NCI-H226 (cell line): ENCODE measurements around the gene PRKCB.

ENCODE experiments used
- DNase-seq: peaks from one replicate; pipeline ENCODE4 v3.0.0-alpha.2; 2015

PRKCB gene

DNA sequence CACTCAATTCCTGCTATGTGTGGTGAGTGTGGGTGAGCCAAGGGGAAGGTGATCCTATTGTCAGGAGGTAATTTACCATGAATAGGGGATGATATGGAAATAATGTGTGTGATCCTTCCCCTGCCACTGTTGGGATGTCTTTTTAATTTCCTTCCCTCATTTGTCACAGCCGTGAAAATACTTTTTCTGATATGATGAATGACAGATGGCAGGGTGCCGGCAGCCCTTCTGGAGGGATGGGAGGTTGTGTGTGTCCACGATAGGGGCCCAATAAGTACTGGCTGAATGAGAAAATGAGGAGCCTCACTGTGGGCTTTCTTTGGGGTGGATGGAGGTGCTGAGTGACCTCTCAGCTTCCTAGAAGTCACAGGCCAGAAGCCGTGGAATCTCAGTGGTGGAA, 109.5 kb downstream of the PRKCB start:
- DNase-seq, result no peak

DNA sequence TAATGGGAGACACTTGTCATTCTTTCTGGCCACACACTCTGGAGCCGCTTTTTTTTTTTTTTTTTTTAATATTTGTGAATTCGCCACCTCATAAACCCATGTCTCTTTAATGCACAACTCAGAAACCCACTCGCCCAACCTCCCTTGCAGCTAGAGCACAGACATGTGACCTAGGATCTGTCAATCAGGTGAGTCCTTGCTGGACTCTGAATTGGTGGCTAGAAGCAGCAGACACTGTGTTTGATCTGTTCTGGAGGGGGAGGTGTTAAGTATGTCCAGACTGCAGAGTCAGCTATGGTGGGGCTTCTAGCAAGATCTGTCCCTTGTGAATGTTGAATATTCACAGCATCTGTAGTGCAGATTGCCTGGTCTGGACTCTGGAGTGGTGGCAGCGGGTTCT, 112.1 kb downstream of the PRKCB start:
- no peak for DNase-seq

DNA sequence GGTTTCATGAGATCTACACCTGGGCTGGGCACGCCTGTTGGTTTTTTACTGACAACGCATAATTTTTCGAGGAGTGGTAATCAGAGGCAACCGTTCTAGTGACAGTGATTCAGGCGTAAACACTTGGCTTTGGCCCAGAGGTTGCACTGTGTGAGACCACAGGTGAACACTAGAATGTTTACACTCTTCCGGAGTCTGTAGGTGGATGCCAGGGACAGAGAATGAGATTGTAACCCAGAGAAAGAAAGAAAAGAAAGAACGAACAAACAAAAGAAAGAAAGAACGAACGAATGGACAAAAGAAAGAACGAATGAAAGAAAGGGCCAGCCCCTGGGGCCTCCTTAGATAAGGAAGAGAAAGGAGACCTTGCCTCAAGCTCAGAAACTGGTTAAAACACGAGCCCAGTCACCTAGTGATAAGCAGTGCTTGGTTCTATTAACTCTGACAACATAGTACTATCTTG, 113.2 kb downstream of the PRKCB start:
- DNase-seq, result no peak

DNA sequence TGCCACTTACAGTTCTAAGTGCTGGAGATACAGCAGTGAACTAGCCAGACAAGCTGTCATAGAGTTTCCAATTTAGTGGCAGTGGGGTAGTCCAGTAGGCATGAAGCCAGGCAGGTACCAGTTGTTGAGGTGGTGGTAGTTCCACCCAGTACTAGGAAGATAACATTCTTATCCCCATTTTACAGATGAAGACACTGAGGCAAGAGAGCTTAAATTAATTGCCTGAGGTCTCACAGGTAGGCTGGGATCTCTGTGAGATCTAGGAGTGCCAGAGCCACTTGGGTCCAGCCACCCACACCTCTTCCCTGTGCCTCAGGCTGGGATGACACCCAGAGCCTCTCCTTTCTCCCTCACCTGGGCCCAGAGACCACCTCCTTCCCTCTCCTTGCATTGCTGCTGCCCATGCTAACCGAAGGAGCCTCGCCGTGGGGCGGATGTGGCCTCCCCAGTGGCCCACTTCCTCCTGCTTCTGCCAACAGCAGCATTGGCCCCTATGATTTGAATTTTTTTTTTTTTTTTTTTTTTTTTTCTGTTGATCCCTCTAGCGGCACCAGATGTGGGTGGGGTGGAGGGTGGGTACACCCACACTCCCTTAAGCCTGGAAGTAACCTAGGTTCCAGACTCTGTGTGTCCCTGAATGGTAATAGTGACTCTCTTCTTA, 114.0 kb downstream of the PRKCB start:
- DNase-seq, result no peak

DNA sequence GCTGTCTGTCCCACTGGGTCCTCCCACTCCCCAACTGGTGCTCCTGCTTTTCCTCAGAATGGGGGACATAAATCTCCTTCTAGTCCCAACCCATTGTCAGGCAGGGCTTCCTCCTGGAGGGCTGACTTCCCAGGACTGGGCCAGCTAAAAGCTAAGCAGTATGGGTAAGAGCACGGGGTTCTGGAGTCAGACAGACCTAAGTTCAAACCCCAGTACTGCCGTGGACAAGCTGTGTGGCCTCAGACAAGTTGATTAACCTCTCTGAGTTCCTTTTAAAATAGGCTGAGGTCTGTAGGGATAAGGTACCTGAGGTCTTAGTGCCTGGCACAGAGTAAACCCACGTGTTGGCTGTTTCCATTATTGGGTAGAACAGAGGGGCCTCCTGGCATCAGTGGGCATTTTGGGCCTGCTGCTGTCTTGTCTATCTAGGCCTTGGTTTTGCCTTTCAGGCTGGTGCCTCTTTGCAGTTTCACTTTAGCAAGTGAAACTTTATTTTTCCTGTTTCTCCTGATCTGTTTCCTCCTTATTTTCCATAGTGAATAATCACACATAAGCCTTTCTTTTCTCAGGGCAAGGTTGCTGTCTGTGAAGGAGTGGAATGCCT, 114.6 kb downstream of the PRKCB start:
- DNase-seq, result no peak

DNA sequence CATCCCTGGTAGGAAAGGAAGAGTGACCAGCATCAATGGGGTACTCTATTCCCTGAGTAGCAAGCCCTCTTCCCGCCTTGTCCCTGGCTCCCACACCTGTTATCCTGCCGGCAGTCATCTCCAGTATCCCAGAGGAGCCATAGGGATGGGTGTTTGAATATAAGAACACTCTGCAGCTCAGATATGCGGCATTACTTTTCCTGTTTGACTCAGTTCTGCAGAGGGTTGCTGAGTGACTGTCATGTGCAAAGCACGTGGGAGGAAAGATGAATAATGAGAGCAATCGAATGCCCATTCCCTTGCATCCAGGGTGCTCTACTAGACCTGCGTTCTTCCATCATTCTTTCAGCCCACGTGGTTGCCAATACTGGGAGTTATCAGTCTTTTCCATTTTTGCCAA, 115.1 kb downstream of the PRKCB start:
- DNase-seq, result no peak

DNA sequence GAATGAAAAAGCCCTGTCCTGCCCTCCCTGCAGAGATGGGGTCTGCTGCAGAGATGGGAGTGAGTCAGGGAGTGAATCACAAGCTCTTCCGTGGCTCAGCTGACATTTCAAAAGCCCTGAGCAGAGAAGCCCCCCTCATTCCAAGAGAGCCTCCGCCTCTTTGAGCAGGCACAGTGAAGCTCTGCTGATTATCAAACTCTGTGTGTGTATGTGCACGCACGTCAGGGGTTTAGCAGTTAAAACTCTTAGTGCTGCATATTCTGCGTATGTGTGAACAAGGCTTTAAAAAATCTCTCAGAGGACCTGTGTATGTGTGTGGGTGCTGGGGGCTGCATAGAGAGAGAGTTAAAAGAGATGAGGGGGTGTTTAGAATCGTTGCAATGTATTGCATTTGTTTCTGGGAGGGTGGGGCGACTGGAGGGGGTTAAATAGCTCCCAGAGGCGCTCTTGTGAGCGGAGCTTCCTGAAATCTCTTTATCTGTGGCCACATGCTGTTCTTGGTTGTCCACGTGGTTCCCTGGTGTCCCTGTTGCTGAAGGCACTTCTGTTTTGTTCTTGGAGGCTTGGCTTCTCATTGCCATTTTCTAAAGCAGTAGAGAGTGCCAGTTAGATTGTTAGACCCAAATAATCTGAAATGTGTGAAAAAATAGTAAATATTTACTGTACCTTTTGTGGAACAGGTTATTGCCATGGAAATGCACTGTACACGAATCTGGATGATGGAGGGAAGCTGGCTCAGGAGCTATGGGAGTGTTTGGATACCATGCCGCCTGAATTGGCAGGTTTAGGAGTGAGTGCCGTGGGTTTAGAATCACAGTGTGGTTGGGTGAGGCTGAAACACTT, 116.6 kb downstream of the PRKCB start:
- DNase-seq, result no peak

DNA sequence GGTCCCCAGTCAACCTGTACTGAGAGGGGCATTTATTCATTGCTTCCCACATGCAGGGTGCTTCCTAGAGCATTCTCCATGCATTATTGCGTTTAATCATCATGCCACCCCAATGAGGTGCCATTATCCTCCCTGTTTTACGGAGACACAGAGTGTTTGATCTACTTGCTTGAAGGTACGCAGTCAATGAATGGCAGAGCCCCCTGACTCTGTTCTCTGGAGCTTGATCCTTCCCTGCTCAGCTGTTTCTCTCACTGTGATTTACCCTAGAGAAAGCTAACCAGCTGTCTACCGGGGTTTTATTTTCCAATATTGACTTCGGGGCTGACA, 117.2 kb downstream of the PRKCB start:
- DNase-seq, result no peak

DNA sequence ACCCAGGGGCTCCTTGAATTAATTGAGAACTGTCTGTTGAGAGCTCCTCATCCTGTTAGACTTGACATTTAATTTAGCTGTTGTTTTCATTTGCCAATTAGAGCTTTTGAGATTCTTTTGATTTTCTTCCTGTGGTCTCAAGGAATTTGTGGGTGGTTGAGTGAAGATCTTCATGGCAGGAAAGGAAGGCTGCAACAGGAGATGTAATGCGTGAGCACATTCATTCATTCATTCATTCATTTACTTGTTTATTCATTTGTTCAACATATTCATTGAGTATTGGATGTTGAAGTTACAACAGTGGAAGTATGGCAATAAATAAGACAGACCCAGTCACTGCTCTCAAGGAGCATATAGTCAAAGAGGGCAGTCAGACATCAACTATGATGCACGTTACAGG, 117.7 kb downstream of the PRKCB start:
- DNase-seq, result no peak

DNA sequence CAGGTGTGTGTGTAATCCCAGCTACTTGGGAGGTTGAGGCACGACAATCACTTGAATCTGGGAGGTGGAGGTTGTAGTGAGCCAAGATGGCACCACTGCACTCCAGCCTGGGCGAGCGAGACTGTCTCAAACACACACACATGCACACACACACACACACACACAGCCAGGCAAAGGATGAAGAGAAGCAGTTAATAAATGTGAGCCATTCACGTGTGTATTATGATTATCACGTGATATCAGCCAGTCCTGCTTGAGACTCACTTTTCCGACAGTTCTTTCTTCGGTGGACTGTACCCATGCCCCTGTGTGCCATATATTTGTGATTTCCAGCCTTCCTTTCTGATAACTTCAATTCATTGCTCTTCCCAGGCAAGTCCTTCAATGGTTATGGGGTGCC, 119.3 kb downstream of the PRKCB start:
- DNase-seq, result no peak

DNA sequence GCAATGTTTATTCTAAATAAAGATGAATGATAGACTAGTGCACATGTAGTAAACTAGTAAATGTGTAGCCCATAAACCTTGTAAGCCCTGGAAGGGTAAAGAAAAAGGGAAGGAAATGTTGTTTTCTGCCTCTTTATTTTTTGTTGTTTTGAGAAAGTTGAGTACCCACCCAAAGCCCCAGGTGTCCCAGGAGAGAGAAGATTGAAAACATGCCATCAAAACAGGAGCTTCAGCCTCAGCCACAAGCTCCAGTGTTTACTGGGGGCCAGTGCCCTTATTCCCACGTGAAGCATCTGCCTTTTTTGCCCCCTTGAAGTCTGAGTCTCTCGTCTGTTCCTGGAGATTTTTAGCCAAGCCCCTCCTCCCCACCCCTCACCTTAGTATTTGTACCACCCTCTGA, 121.5 kb downstream of the PRKCB start:
- DNase-seq, result no peak

DNA sequence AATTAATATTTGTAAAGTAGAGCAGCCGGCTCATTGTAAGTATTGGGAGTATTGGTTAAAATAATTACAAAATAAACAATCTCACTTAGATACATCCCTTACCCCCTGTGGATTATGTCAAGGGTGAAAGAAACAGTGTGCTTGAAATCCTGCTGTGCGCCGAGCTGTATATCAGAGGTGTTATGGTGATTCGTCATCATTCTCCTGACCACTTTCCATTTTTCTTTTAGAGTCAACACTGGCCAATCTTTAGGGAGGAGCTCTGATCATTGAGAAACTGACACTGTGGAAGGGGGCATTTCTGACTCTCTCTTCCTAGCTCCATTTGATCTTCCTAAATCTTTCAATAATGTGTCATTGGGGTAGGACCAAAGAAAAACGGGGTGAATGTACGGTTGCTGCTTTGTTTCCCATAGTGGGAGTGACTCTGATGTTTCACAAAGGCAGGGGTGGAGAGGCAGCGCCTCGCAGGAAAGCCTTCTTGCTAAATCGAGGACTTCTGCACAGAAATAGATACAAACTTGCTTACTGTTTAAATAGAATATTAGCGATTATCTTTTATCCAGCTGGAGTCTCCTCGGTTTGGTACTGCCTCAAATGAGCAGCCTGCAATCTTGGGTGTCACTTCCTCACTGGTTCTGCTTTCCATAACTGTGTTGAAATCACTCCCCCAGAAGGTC, 123.4 kb downstream of the PRKCB start:
- DNase-seq, result no peak

DNA sequence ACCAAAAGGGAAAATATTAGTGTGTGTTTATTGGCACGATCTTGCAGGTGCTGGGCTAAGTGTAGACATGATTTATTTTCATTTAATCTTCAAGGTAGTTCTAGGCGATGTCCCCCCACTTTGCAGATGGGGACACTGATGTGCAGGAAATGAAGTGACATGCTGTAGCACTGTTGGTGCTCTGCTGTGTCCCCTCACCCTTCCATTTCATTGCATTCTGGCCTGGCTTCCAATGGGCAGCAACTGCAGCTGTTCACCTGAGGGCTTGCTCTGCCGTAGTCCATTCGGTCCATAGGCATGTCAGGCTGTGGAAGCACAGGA, 123.9 kb downstream of the PRKCB start:
- no peak for DNase-seq

DNA sequence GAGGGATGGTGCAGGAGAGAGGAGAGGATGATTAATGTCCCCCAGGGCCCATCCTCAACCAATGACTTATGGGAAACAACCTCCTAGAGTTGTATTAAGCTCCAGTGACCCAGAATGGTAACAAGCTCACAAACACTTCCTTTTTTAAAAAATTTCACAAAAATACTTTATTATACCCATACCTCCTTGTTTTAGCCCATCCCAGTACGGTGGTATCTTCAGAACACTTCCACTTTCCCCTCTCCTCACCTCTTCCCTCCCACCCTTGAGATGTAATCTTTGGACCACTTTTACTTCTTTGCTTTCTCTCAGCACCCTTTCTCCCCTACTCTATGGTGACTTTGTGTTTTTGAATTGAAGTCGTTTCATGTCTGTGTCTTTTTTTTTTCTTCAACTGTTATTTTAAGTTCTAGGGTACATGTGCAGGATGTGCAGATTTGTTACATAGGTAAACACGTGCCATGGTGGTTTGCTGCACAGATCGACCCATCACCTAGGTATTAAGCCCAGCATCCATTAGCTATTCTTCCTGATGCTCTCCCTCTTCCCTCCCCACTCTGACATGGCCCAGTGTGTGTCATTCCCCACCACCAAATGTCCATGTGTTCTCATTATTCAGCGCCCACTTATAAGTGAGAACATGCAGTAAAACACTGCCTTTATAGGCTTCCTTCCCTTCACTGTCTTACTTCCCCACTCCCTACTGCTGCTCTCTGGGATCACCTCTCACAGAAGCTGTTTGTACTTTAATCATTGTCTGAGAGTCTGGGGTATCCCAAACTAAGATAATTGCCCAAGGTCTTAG, 124.5 kb downstream of the PRKCB start:
- no peak for DNase-seq

DNA sequence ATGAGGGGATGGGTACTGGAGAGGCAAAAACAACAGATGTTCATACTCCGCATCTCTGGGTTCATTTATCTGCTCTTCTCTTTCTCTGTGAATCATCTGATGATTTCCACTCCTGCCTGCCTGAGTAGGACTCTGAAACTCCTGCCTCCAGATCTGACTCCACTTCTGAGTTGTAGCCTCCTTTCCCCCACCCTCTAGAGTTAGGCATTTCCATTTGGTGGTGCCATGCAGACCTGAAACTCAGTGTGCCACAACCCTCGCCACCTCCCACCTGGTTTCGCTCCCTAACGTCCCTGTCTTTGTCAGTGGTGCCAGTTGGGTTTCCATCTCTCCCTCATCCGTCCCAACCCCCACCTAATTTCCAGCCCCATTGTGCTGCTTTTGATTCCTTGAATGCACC, 126.2 kb downstream of the PRKCB start:
- no peak for DNase-seq

DNA sequence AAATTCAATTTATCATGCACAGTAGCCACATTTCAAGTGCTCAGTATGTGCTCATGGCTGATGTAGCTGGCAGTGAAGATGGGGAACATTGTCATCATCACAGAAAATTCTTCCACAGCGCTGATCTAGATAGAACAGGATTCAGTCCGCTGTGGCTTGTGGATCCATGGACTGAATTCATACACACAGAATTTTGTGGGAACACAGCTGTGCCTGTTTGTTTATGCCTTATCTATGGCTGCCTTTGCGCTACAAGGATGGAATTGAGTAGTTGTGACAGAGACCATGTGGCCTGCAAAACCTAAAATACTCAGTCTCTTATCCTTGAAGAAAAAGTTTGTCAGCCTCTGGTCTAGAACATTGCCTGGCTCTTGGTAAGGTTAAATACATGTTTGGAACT, 128.4 kb downstream of the PRKCB start:
- DNase-seq, result no peak

DNA sequence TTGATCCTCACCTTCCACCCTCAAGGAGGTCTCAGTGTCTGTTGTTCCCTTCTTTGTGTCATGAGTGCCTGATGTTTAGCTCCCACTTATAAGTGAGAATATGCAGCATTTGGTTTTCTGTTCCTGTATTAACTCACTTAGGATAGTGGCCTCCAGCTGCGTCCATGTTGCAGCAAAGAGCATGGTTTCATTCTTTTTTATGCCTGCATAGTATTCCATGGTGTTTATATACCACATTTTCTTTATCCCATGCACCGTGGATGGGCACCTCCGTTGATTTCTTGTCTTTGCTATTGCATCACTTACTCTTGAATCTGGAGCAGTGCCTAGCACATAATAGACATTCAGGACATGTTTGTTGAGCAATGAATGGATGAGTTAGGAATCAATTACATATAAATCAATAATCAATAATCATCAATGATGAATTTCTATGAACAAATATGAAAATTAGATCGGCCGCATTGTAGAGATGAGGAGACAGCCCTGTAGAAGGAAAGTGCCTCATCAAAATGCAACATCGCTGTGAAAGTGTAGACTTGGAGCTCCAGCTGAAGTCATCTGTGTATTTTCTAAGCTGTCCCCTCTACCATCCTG, 129.5 kb downstream of the PRKCB start:
- no peak for DNase-seq

DNA sequence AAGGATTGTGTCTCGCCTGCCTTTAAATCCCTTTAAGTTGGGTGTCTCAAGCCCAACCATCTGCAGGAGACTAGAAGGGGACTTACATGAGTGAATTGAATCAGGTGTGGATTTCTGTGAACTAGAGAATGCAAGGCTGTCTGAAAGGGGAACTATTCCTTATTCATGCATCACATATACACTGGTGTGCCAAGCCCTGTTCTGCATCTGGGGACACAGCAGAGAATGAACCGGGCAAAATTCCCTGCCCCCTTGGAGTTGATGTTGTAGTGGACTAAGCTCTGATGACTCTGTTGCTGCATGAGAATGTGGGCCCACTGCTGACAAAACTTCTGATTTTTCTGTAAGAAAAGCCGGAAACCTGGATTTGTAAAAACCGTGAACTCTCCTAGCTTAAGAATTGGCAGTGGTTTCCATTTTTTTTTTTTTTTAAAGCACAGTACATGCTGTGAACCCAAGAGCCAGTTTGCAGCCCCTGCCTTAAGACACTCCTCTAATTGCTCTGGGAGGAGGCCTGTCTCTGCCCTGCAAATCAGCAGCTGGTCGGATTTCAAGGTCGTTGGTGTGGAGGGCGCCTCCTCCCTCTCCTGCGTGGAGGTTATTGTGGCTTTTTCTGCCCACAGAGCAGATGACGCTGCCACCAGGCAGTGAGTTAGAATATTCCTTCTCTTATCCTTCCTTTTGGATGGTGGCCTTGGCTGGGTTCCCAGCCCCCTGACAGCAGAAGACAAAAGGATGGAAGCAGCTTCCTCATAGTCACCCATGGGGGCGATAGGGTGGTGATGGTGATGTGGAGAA, 131.0 kb downstream of the PRKCB start:
- DNase-seq, result no peak

DNA sequence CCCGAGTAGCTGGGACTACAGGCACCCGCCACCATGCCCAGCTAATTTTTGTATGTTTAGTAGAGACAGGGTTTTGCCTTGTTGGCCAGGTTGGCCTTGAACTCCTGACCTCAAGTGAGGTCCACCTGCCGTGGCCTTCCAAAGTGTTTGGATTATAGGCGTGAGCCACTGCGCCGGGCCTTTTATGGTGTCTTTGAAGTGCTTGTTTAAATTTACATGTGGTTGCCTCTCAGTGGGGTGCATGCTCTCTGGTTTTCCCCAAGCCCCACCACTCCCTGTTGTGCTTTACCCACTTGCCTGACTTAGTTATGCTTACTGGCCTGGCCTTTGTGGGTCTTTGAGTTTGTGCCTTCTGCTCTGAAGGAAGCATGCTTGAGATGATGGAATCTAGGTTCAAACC, 132.0 kb downstream of the PRKCB start:
- DNase-seq, result no peak

DNA sequence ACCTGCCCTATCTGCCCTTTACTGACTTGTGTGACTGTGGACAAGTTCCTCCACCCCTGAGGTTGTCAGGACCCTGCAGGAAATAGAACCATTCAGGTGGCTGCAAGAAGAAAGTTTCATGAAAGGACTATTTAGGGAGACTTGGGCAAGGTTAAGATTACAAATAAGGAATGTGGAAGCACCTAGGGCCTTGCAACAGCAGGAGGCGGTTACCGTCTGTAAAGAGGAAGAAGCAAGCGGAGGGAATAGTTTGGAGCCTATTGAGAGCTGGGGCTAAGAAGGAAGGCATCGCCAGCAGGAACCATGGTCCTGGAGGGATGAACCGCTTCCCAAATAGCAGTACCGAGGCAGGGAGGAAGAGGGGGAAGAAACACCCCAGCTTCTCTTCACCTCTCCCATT, 132.4 kb downstream of the PRKCB start:
- no peak for DNase-seq

DNA sequence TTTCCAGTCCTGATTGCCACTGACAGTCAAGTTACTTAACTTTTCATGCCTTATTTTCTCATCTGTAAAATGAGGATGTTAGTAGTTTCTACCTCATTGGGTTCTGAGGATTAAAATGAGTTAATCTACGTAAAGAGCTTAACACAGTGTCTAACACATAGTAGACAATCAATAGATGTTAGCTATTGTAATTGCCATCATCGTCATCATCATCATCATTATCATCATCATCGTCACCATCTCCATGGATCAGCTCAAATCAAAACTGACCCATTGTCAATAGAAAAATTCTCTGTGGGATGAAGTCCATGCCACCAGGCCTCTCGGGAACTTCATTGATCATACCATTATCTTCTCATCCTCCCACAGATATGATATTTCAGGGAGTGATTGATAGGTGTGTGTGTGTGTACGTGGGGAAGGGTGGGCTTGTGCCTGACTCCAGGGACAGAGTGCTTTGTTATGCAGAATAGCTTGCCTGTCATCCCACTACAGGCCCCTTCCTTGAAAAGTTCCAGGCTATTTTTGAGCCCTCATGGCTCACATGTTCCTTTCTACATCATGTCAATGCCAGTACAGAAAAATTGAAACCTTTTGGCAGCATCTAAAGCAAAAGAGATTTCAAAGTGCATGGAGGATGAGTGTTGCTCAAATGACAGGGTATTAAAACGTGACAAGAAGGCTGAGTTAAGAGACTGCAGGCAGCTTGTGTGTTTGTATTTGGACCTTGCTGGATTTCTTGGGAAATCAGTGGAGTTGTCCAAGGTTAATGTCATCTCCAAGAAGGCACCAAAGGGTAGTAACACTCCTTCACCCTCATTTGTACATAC, 133.9 kb downstream of the PRKCB start:
- DNase-seq, result no peak
